Prostate gland (tissue), 2 donors: Measurements from ENCODE around the gene DEXI. TPM values are rescaled to one million over a fixed set of nuclear protein-coding genes. Genes with fewer than 3 reads are reported as not detected.

Source experiments
- DNase-seq: peaks from one replicate; pipeline ENCODE4 v3.0.0-alpha.2; 2019; ENCODE audit warnings: low spot score
- H3K27ac ChIP-seq, 2 donors: fragments of 200-600 bp; sonication (generic); 2 replicates each; pipeline ENCODE4 v1.5.1; 2017 to 2019
- H3K27me3 ChIP-seq: fragments of 200-600 bp; sonication (generic); replicated peaks from 2 replicates; pipeline ENCODE4 v1.5.1; 2019; ENCODE audit not compliant: insufficient read depth
- H3K36me3 ChIP-seq, 2 donors: fragments of 200-600 bp; sonication (generic); 1 replicate in 1 of 2; 2 replicates in 1 of 2; pipeline versions ENCODE4 v1.5.1 to v1.8.1; 2017 to 2019
- H3K4me1 ChIP-seq: fragments of 200-600 bp; sonication (generic); replicated peaks from 2 replicates; pipeline ENCODE4 v1.5.1; 2019
- H3K4me3 ChIP-seq, 2 donors: fragments of 200-600 bp; sonication (generic); 2 replicates each; pipeline ENCODE4 v1.5.1; 2017 to 2019
- H3K9me3 ChIP-seq: fragments of 200-600 bp; sonication (generic); 2 replicates; pipeline ENCODE4 v1.5.1; 2017
- POLR2A ChIP-seq: fragments of 450-650 bp; IDR thresholded peaks from one replicate; pipeline ENCODE4 v1.6.1; 2016; ENCODE audit warnings: antibody characterized with exemption, mild to moderate bottlenecking
- POLR2AphosphoS5 ChIP-seq: sonication (generic); formaldehyde crosslinking; IDR thresholded peaks from one replicate; pipeline ENCODE4 v1.6.1; 2017; ENCODE audit warnings: antibody characterized with exemption
- WGBS: methylation state at CpG from one replicate; pipeline ENCODE4 v1.1.5; 2018; 5-methylcytosine and 5-hydroxymethylcytosine counted together
- intact Hi-C: fragments of 100-400 bp; cut with DNase I; formaldehyde crosslinking; loops from one replicate; pipeline ENCODE4 v1.14.2; 2022
- total RNA-seq, 2 donors: library from RNA; depleted of rRNA; stranded (reverse); fragments of >200 nt; gene quantifications; one replicate each; pipeline ENCODE4 v1.1.0, GENCODE V29; 2016
- TF ChIP-seq, protein P1 (sequence below), 4 experiments: fragments of 200-600 bp in 2 of 4; fragments of 450-650 bp in 2 of 4; sonication (generic) in 2 of 4; IDR thresholded peaks; 1 replicate in 3 of 4; 2 replicates in 1 of 4; pipeline ENCODE4 v1.5.1; 2016 to 2019; ENCODE audit warnings: antibody characterized with exemption in 4 of 4, mild to moderate bottlenecking in 2 of 4, moderate library complexity in 2 of 4

Gene DEXI
- 10 to 100 TPM; 95.5 to 96.9 TPM for total RNA-seq

DNA sequence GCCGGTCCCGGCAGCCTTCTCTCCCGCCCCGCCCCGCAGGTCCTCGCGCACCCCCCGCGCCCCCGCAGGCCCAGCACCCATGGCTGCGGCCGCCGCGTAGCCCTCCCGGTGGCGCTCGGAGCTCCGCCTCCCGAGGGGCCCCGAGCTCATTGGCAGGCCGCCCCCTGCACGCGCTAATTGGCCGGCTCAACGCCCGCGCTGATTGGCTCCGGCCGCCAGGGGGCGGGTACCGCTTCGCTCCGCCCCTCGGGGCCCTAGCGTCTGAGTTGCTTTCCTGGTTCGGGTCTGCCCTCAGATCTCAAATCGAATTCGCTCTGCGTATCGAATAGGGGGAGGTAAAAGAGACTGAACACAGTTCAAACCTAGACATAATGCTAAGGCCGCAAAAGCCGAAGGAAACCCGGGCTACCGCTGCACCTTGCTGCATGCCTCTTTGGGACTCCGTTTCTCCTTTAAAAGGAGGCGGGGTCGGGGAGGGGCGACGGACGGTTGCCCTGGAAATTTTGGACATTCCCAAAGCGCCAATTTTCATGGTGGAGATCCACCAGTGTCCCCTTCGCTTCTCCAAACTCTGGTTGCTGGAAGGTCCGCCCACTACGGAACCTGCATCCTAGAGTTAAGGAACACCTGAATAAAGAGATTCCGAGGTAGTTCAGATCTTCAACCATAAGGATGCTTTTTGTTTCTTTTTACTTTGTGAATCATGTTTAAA lies at the start of gene DEXI:
Gene DEXI (minus strand): TSS at position 117 of the 712 bp plus-strand sequence. CDS start 463 bp downstream, outside the sequence.
- peak; percentile 92 for DNase-seq
- Histone ChIP-seq H3K4me1 (peaks cover 15% of the 10 kb centered on the region), H3K27ac (peak within 1 kb of the TSS; percentile 77 to 81), H3K9me3 (no peaks in the 10 kb centered on the region), H3K36me3 (no peaks in the 10 kb centered on the region), H3K27me3 (no peaks in the 10 kb centered on the region), H3K4me3 (peak within 1 kb of the TSS; percentile 74 to 84)
- WGBS: 9% methylated on average over 30 of the region's 55 CpGs
- intact Hi-C loops: loop anchor here (10.0 kb wide), 1 partner anchor 972 kb away; the partner anchor contains the start of gene GSPT1
- TF ChIP-seq, protein P1, sequence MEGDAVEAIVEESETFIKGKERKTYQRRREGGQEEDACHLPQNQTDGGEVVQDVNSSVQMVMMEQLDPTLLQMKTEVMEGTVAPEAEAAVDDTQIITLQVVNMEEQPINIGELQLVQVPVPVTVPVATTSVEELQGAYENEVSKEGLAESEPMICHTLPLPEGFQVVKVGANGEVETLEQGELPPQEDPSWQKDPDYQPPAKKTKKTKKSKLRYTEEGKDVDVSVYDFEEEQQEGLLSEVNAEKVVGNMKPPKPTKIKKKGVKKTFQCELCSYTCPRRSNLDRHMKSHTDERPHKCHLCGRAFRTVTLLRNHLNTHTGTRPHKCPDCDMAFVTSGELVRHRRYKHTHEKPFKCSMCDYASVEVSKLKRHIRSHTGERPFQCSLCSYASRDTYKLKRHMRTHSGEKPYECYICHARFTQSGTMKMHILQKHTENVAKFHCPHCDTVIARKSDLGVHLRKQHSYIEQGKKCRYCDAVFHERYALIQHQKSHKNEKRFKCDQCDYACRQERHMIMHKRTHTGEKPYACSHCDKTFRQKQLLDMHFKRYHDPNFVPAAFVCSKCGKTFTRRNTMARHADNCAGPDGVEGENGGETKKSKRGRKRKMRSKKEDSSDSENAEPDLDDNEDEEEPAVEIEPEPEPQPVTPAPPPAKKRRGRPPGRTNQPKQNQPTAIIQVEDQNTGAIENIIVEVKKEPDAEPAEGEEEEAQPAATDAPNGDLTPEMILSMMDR (IDR thresholded peaks at IDR 0.05): peak; percentile 65 to 88 (median 78)
- peak; percentile 92 for TF ChIP-seq POLR2AphosphoS5
- peak; percentile 82 for TF ChIP-seq POLR2A

DNA sequence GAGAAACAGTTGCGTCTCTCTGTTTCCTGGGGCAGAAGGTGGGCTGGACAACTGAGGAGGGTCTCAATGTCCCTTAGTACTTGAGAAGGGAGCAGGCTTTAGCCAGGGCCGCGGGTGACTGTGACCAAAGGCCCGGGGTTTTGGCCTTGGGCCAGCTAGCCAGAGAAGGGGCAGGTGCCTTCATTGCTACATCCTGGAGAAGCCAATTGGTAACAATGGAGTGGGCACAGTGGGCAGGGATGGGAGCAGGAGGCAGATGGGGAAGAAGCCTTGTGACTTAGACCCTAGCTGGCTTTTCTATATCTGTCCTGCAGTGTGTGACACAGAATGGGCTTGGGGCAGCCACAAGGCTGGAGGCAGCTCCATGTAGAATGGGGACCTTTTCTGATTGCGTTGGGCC lies 48.1 kb upstream of the DEXI start:
- Histone ChIP-seq H3K27ac (no peak overlapping the region), H3K9me3 (no peaks in the 10 kb centered on the region), H3K4me3 (no peak overlapping the region), H3K36me3 (no peaks in the 10 kb centered on the region), H3K27me3 (no peaks in the 10 kb centered on the region), H3K4me1 (no peaks in the 10 kb centered on the region)
- intact Hi-C loops: no loop called here
- TF ChIP-seq POLR2AphosphoS5 (no peak), POLR2A (no peak)
- TF ChIP-seq, protein P1 (IDR thresholded peaks at IDR 0.05): no peak
- WGBS: 81% methylated on average over 5 of the region's 5 CpGs
- no peak for DNase-seq

DNA sequence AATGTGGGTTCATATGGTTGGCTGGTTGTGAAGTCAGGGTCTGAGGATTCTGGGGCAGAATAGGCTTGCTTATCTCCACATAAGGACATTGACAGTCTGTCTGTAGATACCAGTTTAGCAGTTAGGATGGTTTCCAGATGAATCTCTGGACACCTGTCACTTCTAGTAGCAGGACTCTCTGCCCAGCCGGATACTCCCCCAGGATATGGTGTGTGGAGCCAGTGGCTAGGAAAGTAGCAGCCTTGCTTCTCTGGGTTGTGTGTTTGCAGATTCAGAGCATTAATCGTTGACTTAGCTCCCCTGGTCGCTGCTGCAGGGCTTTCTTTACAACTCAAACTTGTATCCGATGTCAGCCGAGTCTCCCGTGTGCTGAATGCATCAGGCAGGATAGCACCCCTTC lies 47.3 kb upstream of the DEXI start:
- Histone ChIP-seq H3K27ac (no peak overlapping the region), H3K4me1 (no peaks in the 10 kb centered on the region), H3K27me3 (no peaks in the 10 kb centered on the region), H3K36me3 (no peaks in the 10 kb centered on the region), H3K4me3 (no peak overlapping the region), H3K9me3 (no peaks in the 10 kb centered on the region)
- DNase-seq: no peak
- no peak for TF ChIP-seq POLR2A
- TF ChIP-seq, protein P1 (IDR thresholded peaks at IDR 0.05): no peak
- TF ChIP-seq POLR2AphosphoS5: no peak
- intact Hi-C loops: no loop called here
- 85% methylated on average over 6 of the region's 6 CpGs for WGBS

DNA sequence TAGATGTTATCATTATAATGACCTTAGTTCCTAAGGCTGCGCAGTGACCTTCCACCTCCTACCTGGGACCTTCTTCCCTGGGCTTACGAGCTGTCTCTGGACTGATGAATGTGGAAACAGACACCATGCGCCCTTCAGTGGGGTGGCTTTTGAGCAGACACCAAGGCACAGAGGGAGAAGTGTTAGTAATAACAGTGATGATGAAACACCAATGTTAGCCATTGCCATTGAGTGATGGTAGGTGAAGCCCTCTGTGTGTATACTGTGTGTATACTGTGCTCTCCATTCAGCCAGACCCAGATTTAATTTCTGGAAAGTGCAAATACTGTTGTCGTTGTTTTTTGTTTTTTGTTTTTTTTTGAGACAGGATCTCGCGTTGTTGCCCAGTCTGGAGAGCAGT lies 46.6 kb upstream of the DEXI start:
- intact Hi-C loops: no loop called here
- no peak for DNase-seq
- WGBS: 92% methylated on average over 6 of the region's 6 CpGs
- Histone ChIP-seq H3K36me3 (no peaks in the 10 kb centered on the region), H3K9me3 (no peaks in the 10 kb centered on the region), H3K4me3 (no peak overlapping the region), H3K27ac (no peak overlapping the region), H3K4me1 (no peaks in the 10 kb centered on the region), H3K27me3 (no peaks in the 10 kb centered on the region)
- TF ChIP-seq, protein P1 (IDR thresholded peaks at IDR 0.05): no peak
- TF ChIP-seq POLR2AphosphoS5: no peak
- no peak for TF ChIP-seq POLR2A
